ENCODE measurements around the gene SARDH.

GRCh38 chr9:133715295-133715865 is 22.8 kb downstream of the SARDH start:
- TF ChIP-seq, protein P1, sequence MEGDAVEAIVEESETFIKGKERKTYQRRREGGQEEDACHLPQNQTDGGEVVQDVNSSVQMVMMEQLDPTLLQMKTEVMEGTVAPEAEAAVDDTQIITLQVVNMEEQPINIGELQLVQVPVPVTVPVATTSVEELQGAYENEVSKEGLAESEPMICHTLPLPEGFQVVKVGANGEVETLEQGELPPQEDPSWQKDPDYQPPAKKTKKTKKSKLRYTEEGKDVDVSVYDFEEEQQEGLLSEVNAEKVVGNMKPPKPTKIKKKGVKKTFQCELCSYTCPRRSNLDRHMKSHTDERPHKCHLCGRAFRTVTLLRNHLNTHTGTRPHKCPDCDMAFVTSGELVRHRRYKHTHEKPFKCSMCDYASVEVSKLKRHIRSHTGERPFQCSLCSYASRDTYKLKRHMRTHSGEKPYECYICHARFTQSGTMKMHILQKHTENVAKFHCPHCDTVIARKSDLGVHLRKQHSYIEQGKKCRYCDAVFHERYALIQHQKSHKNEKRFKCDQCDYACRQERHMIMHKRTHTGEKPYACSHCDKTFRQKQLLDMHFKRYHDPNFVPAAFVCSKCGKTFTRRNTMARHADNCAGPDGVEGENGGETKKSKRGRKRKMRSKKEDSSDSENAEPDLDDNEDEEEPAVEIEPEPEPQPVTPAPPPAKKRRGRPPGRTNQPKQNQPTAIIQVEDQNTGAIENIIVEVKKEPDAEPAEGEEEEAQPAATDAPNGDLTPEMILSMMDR (IDR thresholded peaks at IDR 0.05), result no peak
- no peak for TF ChIP-seq POLR2A (IDR thresholded peaks at IDR 0.05)
